Left lung (tissue), 10 donors: ENCODE measurements around the gene RNF224. TPM values are rescaled to one million over a fixed set of nuclear protein-coding genes. Genes with fewer than 3 reads are reported as not detected.

Source experiments
- ATAC-seq: fragments of 200-7000 bp; cut with Tn5 transposase; one replicate; pipeline ENCODE4 v1.9.1; 2020; ENCODE audit warnings: moderate library complexity
- DNase-seq, 4 donors: peaks; one replicate each; pipeline ENCODE4 v3.0.0-alpha.2; 2013 to 2020
- H3K27ac ChIP-seq, 2 donors: fragments of 200-600 bp; sonication (generic) in 1 of 2; one replicate each; pipeline versions ENCODE4 v1.5.0 to v1.8.0; 2020 to 2021
- H3K27me3 ChIP-seq, 2 donors: fragments of 200-600 bp; sonication (generic) in 1 of 2; one replicate each; pipeline versions ENCODE4 v1.5.0 to v1.8.0; 2020 to 2021
- H3K36me3 ChIP-seq, 2 donors: fragments of 200-600 bp; sonication (generic) in 1 of 2; one replicate each; pipeline versions ENCODE4 v1.5.0 to v1.8.0; 2020 to 2021
- H3K4me1 ChIP-seq, 2 donors: fragments of 200-600 bp; one replicate each; pipeline ENCODE4 v1.8.0; 2021
- H3K4me3 ChIP-seq, 2 donors: fragments of 200-600 bp; sonication (generic) in 1 of 2; one replicate each; pipeline versions ENCODE4 v1.5.0 to v1.8.0; 2020 to 2021; ENCODE audit warnings: mild to moderate bottlenecking in 1 of 2
- H3K9me3 ChIP-seq, 2 donors: fragments of 200-600 bp; sonication (generic) in 1 of 2; one replicate each; pipeline versions ENCODE4 v1.5.0 to v1.8.0; 2020 to 2021
- CTCF ChIP-seq, 2 donors: fragments of 200-600 bp; sonication (generic) in 1 of 2; IDR thresholded peaks; one replicate each; pipeline versions ENCODE4 v1.5.0 to v1.8.0; 2021; ENCODE audit warnings: antibody characterized with exemption in 2 of 2
- intact Hi-C, 2 donors: fragments of 100-400 bp; cut with DNase I; formaldehyde crosslinking; loops; one replicate each; pipeline versions ENCODE4 v1.11.2 to v1.14.2; 2022
- polyA plus RNA-seq, 6 donors: library from polyadenylated mRNA; unstranded; fragments of 120-200 nt; gene quantifications; one replicate each; pipeline ENCODE4 v1.2.1, GENCODE V29; 2013; ENCODE audit not compliant: insufficient read length in 6 of 6
- total RNA-seq, 2 donors: library from RNA; stranded (reverse); fragmentation: NEBNext Ultra II Directional; extraction: Animal tissue kit (Norgen Biotek cat#: 25700); gene quantifications; one replicate each; pipeline ENCODE4 v1.2.1, GENCODE V29; 2021
- donor health status: DM: no; HTN: yes; CAD: no.
- donor health status: DM: no; HTN: no; CAD: no.

Gene RNF224
- total and polyA plus RNA-seq, 8 donors = 0.15 to 4.8 (median 2.6) TPM

GRCh38 chr9:137247916-137248175 lies 20.5 kb downstream of the RNF224 start:
- H3K4me1 ChIP-seq = peaks cover 8 to 16% of the 10 kb centered on the region in 2 donors
- TF ChIP-seq CTCF (IDR thresholded peaks at IDR 0.05) = no peak
- intact Hi-C loops = no loop called here
- no peak overlapping the region for H3K4me3 ChIP-seq
- no peak overlapping the region for H3K27ac ChIP-seq
- ATAC-seq (no peak), DNase-seq (no peak)
- H3K9me3 ChIP-seq = no peaks in the 10 kb centered on the region
- no peaks in the 10 kb centered on the region for H3K27me3 ChIP-seq
- peaks cover 0 to 14% of the 10 kb centered on the region in 2 donors for H3K36me3 ChIP-seq

GRCh38 chr9:137250329-137251193 lies 23.3 kb downstream of the RNF224 start:
- Histone ChIP-seq H3K4me1 (peaks cover 9 to 13% of the 10 kb centered on the region in 2 donors), H3K27me3 (no peaks in the 10 kb centered on the region), H3K27ac (no peak overlapping the region), H3K9me3 (no peaks in the 10 kb centered on the region), H3K36me3 (no peaks in the 10 kb centered on the region), H3K4me3 (no peak overlapping the region)
- intact Hi-C loops = no loop called here
- no peak for TF ChIP-seq CTCF (IDR thresholded peaks at IDR 0.05)
- no peak for DNase-seq
- no peak for ATAC-seq

GRCh38 chr9:137251194-137251461 lies 23.8 kb downstream of the RNF224 start, which contains the start of gene STPG3:
Gene STPG3, plus strand, starts transcription at chr9:137251286. Its CDS starts 1 bp downstream, at chr9:137251287.
- H3K4me3 ChIP-seq = no peak within 1 kb of the TSS
- no peak for TF ChIP-seq CTCF (IDR thresholded peaks at IDR 0.05)
- no peak within 1 kb of the TSS for H3K27ac ChIP-seq
- peaks cover 15% of the 10 kb centered on the region in 2 donors for H3K4me1 ChIP-seq
- no peaks in the 10 kb centered on the region for H3K9me3 ChIP-seq
- ATAC-seq (no peak), DNase-seq (no peak)
- no peaks in the 10 kb centered on the region for H3K27me3 ChIP-seq
- H3K36me3 ChIP-seq = no peaks in the 10 kb centered on the region
- intact Hi-C loops = no loop called here

- no peak overlapping the region for H3K27ac ChIP-seq
- DNase-seq = no peak
- H3K4me3 ChIP-seq = no peak overlapping the region
- H3K36me3 ChIP-seq = peaks cover 0 to 4% of the 10 kb centered on the region in 2 donors
- intact Hi-C loops = no loop called here
- TF ChIP-seq CTCF (IDR thresholded peaks at IDR 0.05) = no peak
- no peaks in the 10 kb centered on the region for H3K27me3 ChIP-seq
- peaks cover 20 to 21% of the 10 kb centered on the region in 2 donors for H3K4me1 ChIP-seq
- H3K9me3 ChIP-seq = no peaks in the 10 kb centered on the region
- ATAC-seq = no peak
Observed at GRCh38 chr9:137251490-137252268, 24.4 kb downstream of the RNF224 start.
